ENCODE results near the gene ST8SIA6.

DNA sequence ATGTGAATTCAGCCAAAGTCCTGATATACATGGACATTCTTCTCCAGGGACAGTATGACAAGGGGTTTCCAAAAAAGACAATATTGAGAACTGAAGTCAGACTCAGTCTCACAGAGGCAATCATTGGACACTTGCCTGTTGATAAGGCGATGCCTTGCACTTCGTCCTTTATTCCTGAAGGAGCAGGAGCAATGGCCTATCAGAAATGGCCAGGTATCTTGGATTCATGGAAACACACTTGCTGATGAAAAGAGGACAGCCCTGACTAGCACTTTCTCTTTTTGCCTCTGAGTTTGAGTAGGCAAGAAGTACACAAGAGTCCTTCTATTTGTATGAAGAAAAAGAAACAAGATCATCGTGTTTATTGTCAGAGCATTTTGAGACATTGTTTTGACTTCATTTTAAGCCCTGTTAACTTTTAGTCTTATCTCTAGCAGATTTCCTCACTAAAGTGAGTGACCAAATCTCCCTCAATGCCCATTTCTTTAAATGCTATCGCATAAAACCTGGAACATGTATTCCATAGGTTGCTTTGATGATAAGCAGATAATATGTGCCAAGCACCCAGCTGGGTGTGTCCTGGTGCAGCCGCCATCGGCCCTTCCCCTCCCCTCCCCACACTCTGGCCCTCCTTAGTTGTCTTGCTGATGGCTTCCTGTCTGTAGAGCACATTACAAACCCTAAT, 26.6 kb downstream of the ST8SIA6 start:
- TF ChIP-seq, protein P1, sequence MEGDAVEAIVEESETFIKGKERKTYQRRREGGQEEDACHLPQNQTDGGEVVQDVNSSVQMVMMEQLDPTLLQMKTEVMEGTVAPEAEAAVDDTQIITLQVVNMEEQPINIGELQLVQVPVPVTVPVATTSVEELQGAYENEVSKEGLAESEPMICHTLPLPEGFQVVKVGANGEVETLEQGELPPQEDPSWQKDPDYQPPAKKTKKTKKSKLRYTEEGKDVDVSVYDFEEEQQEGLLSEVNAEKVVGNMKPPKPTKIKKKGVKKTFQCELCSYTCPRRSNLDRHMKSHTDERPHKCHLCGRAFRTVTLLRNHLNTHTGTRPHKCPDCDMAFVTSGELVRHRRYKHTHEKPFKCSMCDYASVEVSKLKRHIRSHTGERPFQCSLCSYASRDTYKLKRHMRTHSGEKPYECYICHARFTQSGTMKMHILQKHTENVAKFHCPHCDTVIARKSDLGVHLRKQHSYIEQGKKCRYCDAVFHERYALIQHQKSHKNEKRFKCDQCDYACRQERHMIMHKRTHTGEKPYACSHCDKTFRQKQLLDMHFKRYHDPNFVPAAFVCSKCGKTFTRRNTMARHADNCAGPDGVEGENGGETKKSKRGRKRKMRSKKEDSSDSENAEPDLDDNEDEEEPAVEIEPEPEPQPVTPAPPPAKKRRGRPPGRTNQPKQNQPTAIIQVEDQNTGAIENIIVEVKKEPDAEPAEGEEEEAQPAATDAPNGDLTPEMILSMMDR (IDR thresholded peaks at IDR 0.05; ENCODE audit: low read length) = no peak
- TF ChIP-seq EZH2 (optimal IDR thresholded peaks at IDR 0.05; ENCODE audit: low read depth, low read length) = no peak

Measured in MM.1S (cell line).